GM10847 (cell line): Measurements from ENCODE around the gene CADPS2.

Experiments
- POLR2A ChIP-seq: IDR thresholded peaks from 2 replicates; pipeline ENCODE4 v1.6.1; 2011; ENCODE audit not compliant: insufficient read length; ENCODE audit errors: extremely low read depth

Gene CADPS2

GRCh38 chr7:122629412-122629953, 256.8 kb downstream of the CADPS2 start:
- no peak for TF ChIP-seq POLR2A

DNA sequence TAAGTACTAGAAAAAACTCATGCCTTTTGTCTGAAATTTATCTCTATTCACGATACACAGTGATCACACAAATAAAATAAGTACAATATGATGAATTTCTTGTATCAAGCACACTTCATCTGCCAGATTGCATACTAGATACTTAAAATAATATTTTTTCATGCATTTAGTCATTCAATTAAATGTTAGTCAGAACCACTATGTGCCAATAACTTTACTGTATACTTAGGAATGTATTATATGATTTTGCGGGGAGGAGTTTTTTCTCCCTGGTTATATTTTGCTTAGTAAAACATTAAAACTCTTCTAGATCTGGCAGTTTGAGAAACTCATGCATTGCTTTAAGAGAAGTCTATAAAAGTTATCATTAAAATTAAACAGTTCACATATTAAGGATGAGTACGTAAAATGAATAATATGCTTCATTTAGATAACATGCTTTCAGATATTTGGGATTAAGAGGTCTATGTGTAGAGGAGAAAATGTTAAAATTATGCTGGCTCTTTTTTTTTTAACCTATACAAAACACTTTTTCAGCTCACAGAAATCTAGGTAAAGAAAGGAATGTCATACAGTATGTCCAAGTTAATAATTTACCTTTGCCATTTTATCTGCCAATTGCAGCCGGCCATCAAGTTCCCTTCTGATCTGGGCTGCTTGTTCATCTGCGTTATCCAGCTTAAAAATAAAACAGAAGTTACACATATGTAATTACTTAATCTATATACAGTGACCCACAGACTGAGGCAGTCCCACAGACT, 257.4 kb downstream of the CADPS2 start:
- TF ChIP-seq POLR2A = no peak

GRCh38 chr7:122626785-122627184, 259.5 kb downstream of the CADPS2 start:
- no peak for TF ChIP-seq POLR2A

DNA sequence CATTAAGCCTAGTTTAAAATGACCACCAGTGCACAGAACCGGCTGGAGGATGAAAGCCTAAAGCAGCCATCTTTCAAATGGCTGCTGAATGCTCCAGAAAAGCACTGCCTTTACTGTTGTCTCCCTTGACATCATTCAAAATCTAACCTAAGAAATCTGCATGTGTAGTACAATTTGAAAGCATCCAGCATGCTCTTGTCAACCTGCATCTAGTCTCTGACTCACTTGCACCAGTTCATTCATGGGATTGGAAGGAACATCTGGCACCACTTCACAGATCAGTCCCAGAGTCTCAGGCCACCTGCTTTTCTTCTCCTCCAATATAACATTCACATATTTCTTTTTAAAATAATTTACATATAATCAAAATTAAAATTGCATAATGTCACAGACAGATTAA, 263.6 kb downstream of the CADPS2 start:
- TF ChIP-seq POLR2A = no peak

DNA sequence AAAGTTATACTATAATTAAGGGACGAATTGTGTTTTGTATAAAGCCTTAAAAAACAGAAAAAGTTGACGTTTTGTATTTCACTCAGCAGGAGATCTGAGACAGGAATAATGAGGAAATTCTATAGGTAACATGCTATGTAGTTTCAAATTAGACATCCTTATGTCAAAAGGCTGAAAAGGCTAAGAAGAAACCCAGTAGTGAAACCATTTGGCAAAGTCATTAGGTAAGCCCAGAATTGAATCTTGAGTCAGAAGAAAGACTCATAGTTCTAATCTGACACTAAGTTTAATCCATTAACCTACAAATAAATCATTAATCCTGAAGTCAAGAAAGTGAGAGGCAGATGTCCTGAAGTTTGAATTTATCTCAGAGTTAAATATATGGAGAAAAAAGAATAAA, 266.6 kb downstream of the CADPS2 start:
- no peak for TF ChIP-seq POLR2A

DNA sequence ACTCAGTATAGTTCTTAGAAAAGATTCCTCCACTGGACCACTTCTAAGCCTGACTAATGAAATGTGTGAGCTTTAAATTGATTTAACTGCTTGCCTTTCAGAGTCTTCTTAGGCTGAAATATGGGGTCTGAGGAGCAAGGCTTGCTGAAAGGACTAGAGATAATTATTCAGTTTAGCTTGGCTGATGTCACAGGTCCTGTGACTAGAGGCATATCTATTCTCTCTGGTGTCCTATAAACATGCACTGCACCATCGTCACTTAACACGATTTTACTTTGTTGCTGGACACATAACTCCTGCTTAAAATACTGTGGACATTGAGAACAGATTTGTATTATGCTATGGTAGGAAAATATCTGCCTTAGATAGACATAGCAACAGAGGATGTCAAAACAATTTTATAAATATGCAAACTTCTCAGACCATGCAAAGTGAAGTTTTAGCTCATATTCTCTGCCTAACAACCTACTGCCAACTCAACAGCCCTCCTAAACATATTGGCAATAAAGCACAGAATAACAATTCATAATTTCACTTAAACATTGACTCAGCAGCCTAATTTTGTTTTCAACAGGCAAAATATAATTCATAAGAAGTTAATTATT, 267.6 kb downstream of the CADPS2 start:
- no peak for TF ChIP-seq POLR2A

DNA sequence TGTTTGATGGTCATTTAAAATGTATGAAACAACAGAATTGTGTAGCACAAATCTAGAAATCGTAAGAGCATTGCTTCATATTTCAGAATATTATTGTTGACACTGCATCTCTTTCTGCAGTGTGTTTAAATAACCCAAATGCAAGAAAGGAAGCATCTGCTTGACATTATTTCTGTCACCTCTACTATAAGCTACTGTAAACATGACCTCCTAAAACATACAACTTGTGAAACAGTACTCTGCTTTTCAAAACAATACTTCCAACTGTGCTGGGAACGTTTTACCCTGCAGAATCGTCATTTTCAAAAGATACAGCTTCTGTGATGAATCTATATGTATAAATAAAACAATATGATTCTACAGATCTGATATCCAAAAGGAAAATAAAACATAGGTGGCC, 269.3 kb downstream of the CADPS2 start:
- TF ChIP-seq POLR2A = no peak

GRCh38 chr7:122605929-122606328, 280.3 kb downstream of the CADPS2 start:
- TF ChIP-seq POLR2A = no peak

DNA sequence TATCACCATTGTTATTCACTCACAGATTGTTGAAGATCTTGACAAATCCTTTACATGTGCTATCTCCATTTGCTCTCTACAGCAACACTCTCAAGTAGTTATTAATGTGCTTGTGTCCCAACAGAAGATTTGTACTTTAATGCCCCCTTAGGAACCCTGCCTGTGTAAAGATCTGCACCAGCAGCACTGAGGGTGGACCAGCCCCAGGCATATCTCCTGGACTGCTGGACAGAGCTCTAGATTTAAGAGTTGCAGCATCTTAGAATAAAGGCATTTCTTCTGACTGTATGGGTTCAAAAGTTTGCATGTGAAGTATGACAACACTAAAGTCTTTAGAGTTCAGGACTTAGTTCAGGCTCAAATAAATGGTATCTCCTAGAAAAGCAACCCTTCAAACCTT, 282.0 kb downstream of the CADPS2 start:
- TF ChIP-seq POLR2A = no peak

- no peak for TF ChIP-seq POLR2A
These were observed 283.5 kb downstream of the CADPS2 start for GRCh38 chr7:122602800-122603199.

DNA sequence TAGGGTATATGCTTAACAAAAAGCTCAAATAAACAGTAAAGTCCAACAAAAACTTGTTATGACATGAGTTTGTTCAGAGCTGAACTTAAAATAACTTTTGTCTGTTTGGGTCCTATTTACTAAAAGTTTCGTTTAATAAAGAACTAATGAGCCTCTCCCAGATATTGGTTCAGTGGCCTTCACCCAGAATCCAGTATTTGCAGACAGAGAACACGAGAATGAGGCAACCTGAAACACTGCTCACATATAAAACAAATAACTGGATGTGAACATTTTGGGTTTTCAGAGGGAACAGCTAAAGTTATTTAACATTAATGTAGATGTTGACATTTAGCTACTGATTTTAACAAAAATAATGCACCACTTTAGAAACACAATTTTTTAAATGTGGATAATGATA, 285.6 kb downstream of the CADPS2 start:
- no peak for TF ChIP-seq POLR2A

DNA sequence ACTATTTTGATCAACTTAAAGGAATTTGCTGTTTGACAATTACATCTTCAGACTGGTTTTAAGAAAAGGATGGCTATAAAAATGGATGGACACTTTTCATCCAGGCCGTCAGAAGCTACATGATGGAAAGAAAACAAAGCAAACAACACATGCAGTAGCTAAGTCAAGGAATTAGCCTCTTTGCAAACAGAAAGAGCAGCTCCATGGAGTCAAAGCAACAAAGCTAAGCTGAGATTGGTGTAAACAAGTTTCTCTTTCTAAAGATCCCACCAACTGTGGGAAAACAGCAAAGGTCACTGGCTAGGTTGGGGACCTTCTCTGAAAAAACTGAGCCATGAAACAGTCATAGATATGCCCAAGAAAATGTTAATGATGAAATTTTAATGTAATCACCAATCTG, 286.2 kb downstream of the CADPS2 start:
- no peak for TF ChIP-seq POLR2A

GRCh38 chr7:122597277-122597676, 289.0 kb downstream of the CADPS2 start:
- no peak for TF ChIP-seq POLR2A

DNA sequence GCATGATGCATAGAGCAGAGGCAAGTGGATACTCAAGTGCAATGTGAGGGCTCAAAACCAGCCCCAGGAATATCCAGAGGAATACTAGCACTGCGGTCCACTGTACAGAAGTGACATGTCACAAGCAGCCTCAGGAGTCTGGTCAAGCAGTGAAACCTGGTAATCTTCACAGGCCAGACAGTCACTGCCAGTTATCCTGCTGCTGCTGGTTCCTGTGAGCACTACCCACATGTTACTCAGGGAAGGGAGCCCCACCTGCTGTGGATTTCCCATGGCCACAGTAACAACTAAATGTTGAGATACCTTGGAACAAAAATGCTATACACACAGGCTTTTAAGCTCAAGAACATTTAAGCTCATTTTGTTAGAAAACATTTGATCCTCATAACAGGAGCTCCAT, 290.4 kb downstream of the CADPS2 start:
- TF ChIP-seq POLR2A = no peak

DNA sequence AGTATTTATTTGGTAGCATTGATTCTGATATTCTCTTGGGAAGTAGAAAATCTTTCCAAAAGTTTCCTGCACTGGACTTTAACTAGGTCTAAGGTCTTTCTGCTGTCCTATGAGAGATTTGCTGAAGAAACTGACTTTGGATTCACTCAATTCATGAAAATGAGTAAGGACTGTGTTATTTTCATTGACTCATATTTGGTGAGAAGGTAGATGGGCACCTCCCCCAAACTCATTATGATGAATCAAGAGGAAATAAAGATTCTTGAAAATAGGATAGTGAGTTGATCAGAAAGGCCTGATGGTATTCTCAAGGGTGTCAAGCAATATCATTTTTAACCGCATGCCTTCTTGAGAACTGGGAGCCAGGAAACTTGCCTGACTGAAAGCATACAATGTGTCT, 297.6 kb downstream of the CADPS2 start:
- TF ChIP-seq POLR2A = no peak

DNA sequence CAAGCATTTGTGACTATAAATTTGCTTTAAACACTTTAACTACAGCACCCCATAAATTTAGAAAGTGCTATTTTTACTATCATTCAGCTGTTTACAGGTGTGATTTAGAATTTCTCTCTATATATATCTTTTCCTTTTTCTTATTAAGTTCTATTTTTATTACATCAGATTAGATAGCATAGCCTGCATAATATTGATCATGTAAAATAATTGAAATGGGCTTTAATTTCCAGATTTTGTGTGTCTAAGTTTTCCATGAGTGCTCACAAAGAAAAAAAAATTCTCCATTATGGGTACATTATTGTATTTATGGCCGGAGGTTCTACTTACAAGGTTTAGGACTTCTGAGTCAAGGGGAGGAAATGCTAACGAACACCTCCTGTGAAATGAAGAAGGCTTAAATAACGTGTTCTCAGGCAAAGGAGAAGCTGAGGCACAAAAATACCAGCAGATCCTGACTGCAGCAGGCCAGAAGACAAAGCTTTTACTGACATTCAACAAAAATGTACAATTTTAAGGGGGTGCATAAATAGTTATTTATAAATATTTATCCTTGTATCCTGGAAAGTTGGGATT, 301.5 kb downstream of the CADPS2 start:
- TF ChIP-seq POLR2A = no peak
